GM04503 (cell line): ENCODE results near the gene LIPT1.
A peak's percentile ranks its signal among the peaks of the same experiment; 100 is the strongest.
"Not testable (repeated sequence)": the region's sequence is repeated elsewhere in the genome, so short reads cannot be mapped to it uniquely, and the experiment has no call there.

Source experiments
- DNase-seq: peaks from one replicate; pipeline ENCODE4 v3.0.0-alpha.2; 2012; ENCODE audit warnings: low read depth

LIPT1 gene

GRCh38 chr2:99154643-99155536 is at the start of gene LIPT1, which contains the start of gene TSGA10:
TSS of gene LIPT1 (plus strand) at chr2:99154967. CDS start at chr2:99161958, 6,991 bp downstream.
TSS of gene TSGA10 (minus strand) at chr2:99154942. CDS start at chr2:99109439, 45,503 bp downstream.
- DNase-seq = peak; percentile 41

- no peak for DNase-seq
Observed at GRCh38 chr2:99106913-99107312, 47.9 kb upstream of the LIPT1 start.

- DNase-seq = no peak
Observed at GRCh38 chr2:99111236-99111635, 43.5 kb upstream of the LIPT1 start.

GRCh38 chr2:99111945-99112344 is 42.8 kb upstream of the LIPT1 start:
- DNase-seq = no peak

- DNase-seq = no peak
Observed at GRCh38 chr2:99112617-99113016, 42.1 kb upstream of the LIPT1 start.

GRCh38 chr2:99127981-99128380 is 26.8 kb upstream of the LIPT1 start:
- no peak for DNase-seq

- not testable (repeated sequence) for DNase-seq
Observed at GRCh38 chr2:99135044-99135556, 19.7 kb upstream of the LIPT1 start.

- no peak for DNase-seq
Observed at GRCh38 chr2:99139003-99139402, 15.8 kb upstream of the LIPT1 start.

GRCh38 chr2:99140056-99140859 is 14.5 kb upstream of the LIPT1 start:
- DNase-seq = no peak

- DNase-seq = no peak
Observed at GRCh38 chr2:99140860-99141109, 14.0 kb upstream of the LIPT1 start.

- DNase-seq = no peak
Observed at GRCh38 chr2:99141110-99142108, 13.4 kb upstream of the LIPT1 start, which contains the start of gene C2orf15. TSS of gene C2orf15 (plus strand) at chr2:99141707. CDS start at chr2:99150559, 8,852 bp downstream.

GRCh38 chr2:99150706-99151105 is 4.1 kb upstream of the LIPT1 start:
- DNase-seq = no peak

- no peak for DNase-seq
Observed at GRCh38 chr2:99152199-99152895, 2.4 kb upstream of the LIPT1 start.

GRCh38 chr2:99153921-99154604 is 704 bp upstream of the LIPT1 start:
- DNase-seq = no peak

GRCh38 chr2:99156891-99157290 is 2.1 kb downstream of the LIPT1 start:
- no peak for DNase-seq

- no peak for DNase-seq
Observed at GRCh38 chr2:99158599-99158998, 3.8 kb downstream of the LIPT1 start.

GRCh38 chr2:99159594-99159993 is 4.8 kb downstream of the LIPT1 start:
- no peak for DNase-seq

- DNase-seq = no peak
Observed at GRCh38 chr2:99166218-99166617, 11.5 kb downstream of the LIPT1 start.

- DNase-seq = no peak
Observed at GRCh38 chr2:99169534-99169933, 14.8 kb downstream of the LIPT1 start.

- DNase-seq = no peak
Observed at GRCh38 chr2:99171377-99172140, 16.8 kb downstream of the LIPT1 start.
